Muscle of leg (tissue), 11 donors: ENCODE data around the gene AMOTL2. TPM values are rescaled to one million over a fixed set of nuclear protein-coding genes. Genes with fewer than 3 reads are reported as not detected.

ENCODE experiments used
- DNase-seq: peaks from one replicate; pipeline ENCODE4 v3.0.0; 2013
- H3K27ac ChIP-seq: one replicate; pipeline ENCODE4 v1.5.1; 2013; ENCODE audit warnings: mild to moderate bottlenecking, low read length, control low read depth
- H3K27me3 ChIP-seq: one replicate; pipeline ENCODE4 v1.6.1; 2013; ENCODE audit warnings: low read length; ENCODE audit not compliant: control insufficient read depth, insufficient read depth
- H3K36me3 ChIP-seq: one replicate; pipeline ENCODE4 v1.6.1; 2013; ENCODE audit warnings: low read length; ENCODE audit not compliant: control insufficient read depth, insufficient read depth
- H3K4me1 ChIP-seq: one replicate; pipeline ENCODE4 v1.6.1; 2013; ENCODE audit warnings: low read length; ENCODE audit not compliant: control insufficient read depth, insufficient read depth
- H3K4me3 ChIP-seq: one replicate; pipeline ENCODE4 v1.5.1; 2013; ENCODE audit warnings: low read length, control low read depth
- H3K9me3 ChIP-seq: replicated peaks from 2 replicates; pipeline ENCODE4 v1.6.1; 2013; ENCODE audit warnings: low read depth, low read length; ENCODE audit not compliant: control insufficient read depth
- WGBS: methylation state at CpG from one replicate; pipeline ENCODE4 v1.1.5; 2013; ENCODE audit warnings: missing lambda C conversion rate; ENCODE audit not compliant: insufficient coverage; 5-methylcytosine and 5-hydroxymethylcytosine counted together
- polyA plus RNA-seq, 8 donors: library from polyadenylated mRNA; unstranded; fragments of 120-200 nt; gene quantifications; one replicate each; pipeline versions ENCODE4 v1.2.1 to v1.2.3, GENCODE V29; 2013; ENCODE audit warnings: inconsistent platforms in 1 of 8, low replicate concordance in 1 of 8; ENCODE audit not compliant: insufficient read length in 8 of 8, insufficient read depth in 1 of 8
- total RNA-seq: library from RNA; stranded (reverse); fragments of 120-200 nt; gene quantifications from one replicate; pipeline ENCODE4 v1.2.4, GENCODE V29; 2013

AMOTL2 gene
- total and polyA plus RNA-seq, 9 donors: 49.4 to 77.0 (median 58.9) TPM

- Histone ChIP-seq H3K36me3 (no peaks in the 10 kb centered on the region), H3K27me3 (no peaks in the 10 kb centered on the region), H3K27ac (no peak overlapping the region), H3K9me3 (no peaks in the 10 kb centered on the region), H3K4me3 (no peak overlapping the region), H3K4me1 (peaks cover 41% of the 10 kb centered on the region)
- DNase-seq: no peak
- WGBS: no CpG with 5 or more reads among the region's 4 CpGs
Observed at GRCh38 chr3:134327594-134327975, 46.7 kb downstream of the AMOTL2 start.

- peak overlapping the region; percentile 57 for H3K27ac ChIP-seq
- H3K27me3 ChIP-seq: no peaks in the 10 kb centered on the region
- 54% methylated on average over 6 of the region's 10 CpGs for WGBS
- no peaks in the 10 kb centered on the region for H3K9me3 ChIP-seq
- no peak overlapping the region for H3K4me3 ChIP-seq
- peaks cover 34% of the 10 kb centered on the region for H3K4me1 ChIP-seq
- DNase-seq: peak; percentile 82
- no peaks in the 10 kb centered on the region for H3K36me3 ChIP-seq
Observed at GRCh38 chr3:134326760-134327593, 47.3 kb downstream of the AMOTL2 start.

- Histone ChIP-seq H3K27me3 (no peaks in the 10 kb centered on the region), H3K27ac (peak overlapping the region; percentile 26)
- 47% methylated on average over 8 of the region's 11 CpGs for WGBS
Observed at GRCh38 chr3:134326126-134326525, 48.1 kb downstream of the AMOTL2 start.

DNA sequence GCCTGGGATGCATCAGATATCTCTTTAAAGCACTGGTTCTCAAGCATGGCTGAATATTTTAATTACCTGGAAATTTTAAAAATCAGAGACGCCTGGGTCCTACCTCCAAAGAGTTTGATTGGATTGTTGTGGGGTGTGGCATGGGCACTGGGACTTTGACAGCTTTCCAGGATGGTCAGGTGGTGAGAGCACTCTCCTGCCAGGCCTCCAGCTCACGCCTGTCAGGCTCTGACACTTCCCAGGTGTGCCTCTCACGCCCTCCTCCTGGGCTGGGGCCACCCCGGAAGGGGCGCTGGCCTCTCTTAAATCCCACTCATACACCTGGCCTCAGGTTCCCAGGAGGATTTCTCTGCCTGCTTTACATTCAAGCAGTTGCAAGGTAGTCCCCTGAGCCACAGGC, 48.5 kb downstream of the AMOTL2 start:
- DNase-seq: no peak
- Histone ChIP-seq H3K4me3 (no peak overlapping the region), H3K4me1 (peaks cover 22% of the 10 kb centered on the region), H3K27ac (no peak overlapping the region), H3K27me3 (no peaks in the 10 kb centered on the region), H3K36me3 (no peaks in the 10 kb centered on the region), H3K9me3 (no peaks in the 10 kb centered on the region)
- 70% methylated on average over 5 of the region's 5 CpGs for WGBS

More at GRCh38 chr3:134326126-134326525, 48.1 kb downstream of the AMOTL2 start:
- no peak for DNase-seq
- Histone ChIP-seq H3K9me3 (no peaks in the 10 kb centered on the region), H3K36me3 (no peaks in the 10 kb centered on the region), H3K4me1 (peaks cover 26% of the 10 kb centered on the region), H3K4me3 (no peak overlapping the region)

DNA sequence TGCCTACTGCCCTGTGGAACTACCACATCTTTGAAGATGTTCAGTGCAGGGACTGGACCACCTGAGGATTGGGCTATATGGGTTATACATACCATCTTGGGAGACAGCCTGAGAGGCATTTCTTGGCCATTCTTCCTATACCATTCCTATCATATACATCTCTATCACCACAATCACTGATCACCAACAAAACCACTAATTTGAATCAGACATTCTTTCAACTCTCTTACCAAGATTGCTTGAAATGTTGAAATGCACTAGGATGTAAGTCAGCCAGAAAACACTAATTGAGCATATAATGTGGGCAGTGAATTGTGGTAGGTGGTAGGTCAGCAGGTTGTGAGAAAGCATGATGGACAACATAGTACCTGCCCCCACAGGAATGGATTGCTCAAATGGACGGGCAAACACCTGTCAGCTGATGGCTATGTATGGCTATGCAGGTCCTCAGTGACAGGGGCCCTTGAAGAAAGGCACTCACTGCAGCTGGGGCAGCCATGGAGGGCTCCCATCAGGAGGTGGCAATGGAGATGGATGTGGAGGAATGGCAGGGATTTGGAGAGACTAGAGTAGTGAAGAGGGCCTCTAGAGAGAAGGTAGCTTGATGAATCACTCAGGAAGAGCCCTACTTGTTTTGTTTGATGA, 49.1 kb downstream of the AMOTL2 start:
- Histone ChIP-seq H3K36me3 (no peaks in the 10 kb centered on the region), H3K27me3 (no peaks in the 10 kb centered on the region), H3K27ac (no peak overlapping the region), H3K4me1 (peaks cover 21% of the 10 kb centered on the region), H3K4me3 (no peak overlapping the region), H3K9me3 (no peaks in the 10 kb centered on the region)
- DNase-seq: no peak
- WGBS: no CpG with 5 or more reads among the region's 1 CpG

- DNase-seq: no peak
- Histone ChIP-seq H3K4me1 (peaks cover 21% of the 10 kb centered on the region), H3K27ac (no peak overlapping the region), H3K4me3 (no peak overlapping the region), H3K9me3 (no peaks in the 10 kb centered on the region), H3K36me3 (no peaks in the 10 kb centered on the region), H3K27me3 (no peaks in the 10 kb centered on the region)
- WGBS: 86% methylated on average over 1 of the region's 10 CpGs
Observed at GRCh38 chr3:134323966-134324962, 50.0 kb downstream of the AMOTL2 start.

- Histone ChIP-seq H3K4me1 (peaks cover 21% of the 10 kb centered on the region), H3K36me3 (no peaks in the 10 kb centered on the region), H3K4me3 (no peak overlapping the region), H3K27me3 (no peaks in the 10 kb centered on the region), H3K27ac (no peak overlapping the region), H3K9me3 (no peaks in the 10 kb centered on the region)
- no peak for DNase-seq
- WGBS: no CpG with 5 or more reads among the region's 1 CpG
Observed at GRCh38 chr3:134322286-134322685, 52.0 kb downstream of the AMOTL2 start.

DNA sequence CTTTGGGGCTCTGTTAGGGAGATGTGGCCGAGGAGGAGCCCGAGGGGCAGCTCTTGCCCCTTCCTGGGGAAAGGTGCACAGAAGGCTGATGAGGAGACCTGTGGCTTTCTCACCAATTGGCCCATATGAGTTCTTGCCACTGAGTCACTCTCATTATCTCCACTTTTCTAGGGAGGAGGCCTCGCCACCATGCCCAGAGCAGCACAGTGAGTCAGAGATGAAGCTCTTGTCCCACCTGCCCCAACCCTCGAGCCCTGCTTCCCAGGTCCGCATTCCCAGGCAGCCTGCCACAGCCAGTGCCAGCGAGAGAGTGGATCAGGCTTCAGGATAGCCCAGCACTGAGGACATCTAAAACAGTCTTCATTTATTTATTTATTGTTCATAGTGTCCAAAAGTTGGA, 53.5 kb downstream of the AMOTL2 start:
- Histone ChIP-seq H3K27ac (no peak overlapping the region), H3K36me3 (no peaks in the 10 kb centered on the region), H3K4me1 (peaks cover 8% of the 10 kb centered on the region), H3K4me3 (no peak overlapping the region), H3K27me3 (no peaks in the 10 kb centered on the region), H3K9me3 (no peaks in the 10 kb centered on the region)
- WGBS: 89% methylated on average over 4 of the region's 6 CpGs
- no peak for DNase-seq

- DNase-seq: no peak
- H3K4me1 ChIP-seq: peaks cover 14% of the 10 kb centered on the region
- no peaks in the 10 kb centered on the region for H3K36me3 ChIP-seq
- no peak overlapping the region for H3K4me3 ChIP-seq
- H3K9me3 ChIP-seq: no peaks in the 10 kb centered on the region
- H3K27me3 ChIP-seq: no peaks in the 10 kb centered on the region
- no peak overlapping the region for H3K27ac ChIP-seq
- no CpG with 5 or more reads among the region's 2 CpGs for WGBS
Observed at GRCh38 chr3:134319931-134320330, 54.3 kb downstream of the AMOTL2 start.

DNA sequence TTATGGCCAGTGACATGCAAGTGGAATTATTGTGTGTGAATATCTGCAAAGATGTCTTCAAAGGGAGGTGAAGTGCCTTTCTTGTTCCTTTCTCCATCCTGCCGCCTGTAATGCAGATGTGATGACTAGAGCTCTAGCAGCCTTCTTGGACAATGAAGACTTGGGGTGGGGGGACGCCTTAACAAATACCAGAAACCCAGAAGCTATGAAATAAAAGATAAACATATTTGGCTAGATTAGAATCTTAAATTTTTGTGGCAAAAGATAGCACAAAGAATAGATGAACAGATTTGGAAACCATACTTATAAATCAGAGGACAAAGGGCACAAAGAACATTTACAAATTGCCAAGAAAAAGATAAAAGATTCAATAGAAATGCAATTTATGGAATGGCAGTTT, 56.1 kb downstream of the AMOTL2 start:
- Histone ChIP-seq H3K4me1 (peaks cover 31% of the 10 kb centered on the region), H3K27ac (no peak overlapping the region), H3K4me3 (no peak overlapping the region), H3K27me3 (no peaks in the 10 kb centered on the region), H3K36me3 (no peaks in the 10 kb centered on the region), H3K9me3 (no peaks in the 10 kb centered on the region)
- WGBS: no CpG with 5 or more reads among the region's 2 CpGs
- no peak for DNase-seq
